HEK293 (cell line): Measurements from ENCODE around the gene REEP5.

Experiments
- BCL11B ChIP-seq: fragments of 450-650 bp; formaldehyde crosslinking; IDR thresholded peaks from 2 replicates; pipeline ENCODE4 v1.5.1; 2016; ENCODE audit warnings: low read depth, missing biosample characterization, missing genetic modification characterization
- GLI4 ChIP-seq: fragments of 450-650 bp; formaldehyde crosslinking; IDR thresholded peaks from 2 replicates; pipeline ENCODE4 v1.5.1; 2016; ENCODE audit warnings: missing biosample characterization, missing genetic modification characterization
- GLIS1 ChIP-seq: fragments of 450-650 bp; formaldehyde crosslinking; IDR thresholded peaks from 2 replicates; pipeline ENCODE4 v1.5.1; 2016; ENCODE audit warnings: missing biosample characterization, missing genetic modification characterization
- HOXA7 ChIP-seq: sonication (generic); formaldehyde crosslinking; IDR thresholded peaks from 2 replicates; pipeline ENCODE4 v1.8.1; 2022; ENCODE audit warnings: missing genetic modification reagents, borderline replicate concordance
- HOXD13 ChIP-seq: sonication (generic); formaldehyde crosslinking; IDR thresholded peaks from 2 replicates; pipeline ENCODE4 v1.8.0; 2022; ENCODE audit warnings: missing genetic modification reagents, borderline replicate concordance
- KLF1 ChIP-seq: fragments of 450-650 bp; formaldehyde crosslinking; IDR thresholded peaks from 2 replicates; pipeline ENCODE4 v1.5.1; 2016; ENCODE audit warnings: missing biosample characterization, missing genetic modification characterization
- KLF7 ChIP-seq: fragments of 450-650 bp; formaldehyde crosslinking; IDR thresholded peaks from 2 replicates; pipeline ENCODE4 v1.5.1; 2016; ENCODE audit warnings: missing biosample characterization, missing genetic modification characterization, borderline replicate concordance
- KLF8 ChIP-seq: fragments of 450-650 bp; formaldehyde crosslinking; IDR thresholded peaks from 2 replicates; pipeline ENCODE4 v1.5.1; 2016; ENCODE audit warnings: missing biosample characterization, missing genetic modification characterization
- MZF1 ChIP-seq: fragments of 450-650 bp; formaldehyde crosslinking; IDR thresholded peaks from 2 replicates; pipeline ENCODE4 v1.5.1; 2017; ENCODE audit warnings: missing biosample characterization, missing genetic modification characterization, borderline replicate concordance
- OSR2 ChIP-seq: fragments of 450-650 bp; formaldehyde crosslinking; IDR thresholded peaks from 2 replicates; pipeline ENCODE4 v1.5.1; 2016; ENCODE audit warnings: missing biosample characterization, missing genetic modification characterization
- OVOL3 ChIP-seq: fragments of 450-650 bp; formaldehyde crosslinking; IDR thresholded peaks from 2 replicates; pipeline ENCODE4 v1.5.1; 2016; ENCODE audit warnings: missing biosample characterization, missing genetic modification characterization
- ZFP69B ChIP-seq: fragments of 450-650 bp; formaldehyde crosslinking; IDR thresholded peaks from 2 replicates; pipeline ENCODE4 v1.5.1; 2016; ENCODE audit warnings: missing biosample characterization, missing genetic modification characterization
- ZNF121 ChIP-seq: fragments of 450-650 bp; formaldehyde crosslinking; IDR thresholded peaks from 2 replicates; pipeline ENCODE4 v1.5.1; 2016; ENCODE audit warnings: missing biosample characterization, missing genetic modification characterization
- ZNF169 ChIP-seq: fragments of 450-650 bp; formaldehyde crosslinking; IDR thresholded peaks from 2 replicates; pipeline ENCODE4 v1.5.1; 2016; ENCODE audit warnings: missing biosample characterization, missing genetic modification characterization
- ZNF175 ChIP-seq: fragments of 450-650 bp; formaldehyde crosslinking; IDR thresholded peaks from 2 replicates; pipeline ENCODE4 v1.5.1; 2016; ENCODE audit warnings: missing biosample characterization, missing genetic modification characterization
- ZNF223 ChIP-seq: fragments of 450-650 bp; formaldehyde crosslinking; IDR thresholded peaks from 2 replicates; pipeline ENCODE4 v1.5.1; 2016; ENCODE audit warnings: missing biosample characterization, missing genetic modification characterization
- ZNF266 ChIP-seq: fragments of 450-650 bp; formaldehyde crosslinking; IDR thresholded peaks from 2 replicates; pipeline ENCODE4 v1.5.1; 2016; ENCODE audit warnings: missing biosample characterization, missing genetic modification characterization, low read depth
- ZNF274 ChIP-seq, 2 experiments: fragments of 200-500 bp in 1 of 2; fragments of 450-650 bp in 1 of 2; sonication (Bioruptor generic) in 1 of 2; formaldehyde crosslinking in 1 of 2; IDR thresholded peaks; 2 replicates each; pipeline versions ENCODE4 v1.5.1 to v1.6.1; 2014 to 2016; ENCODE audit warnings: borderline replicate concordance in 1 of 2, inconsistent platforms in 1 of 2, low read length in 1 of 2, missing biosample characterization in 1 of 2, missing genetic modification characterization in 1 of 2
- ZNF335 ChIP-seq: fragments of 450-650 bp; formaldehyde crosslinking; conservative IDR thresholded peaks from 2 replicates; pipeline ENCODE4 v1.5.1; 2016; ENCODE audit warnings: missing biosample characterization, missing genetic modification characterization
- ZNF549 ChIP-seq: fragments of 450-650 bp; IDR thresholded peaks from 2 replicates; pipeline ENCODE4 v1.5.1; 2018; ENCODE audit warnings: missing biosample characterization, missing genetic modification characterization, mild to moderate bottlenecking, inconsistent platforms, moderate library complexity
- ZNF621 ChIP-seq: fragments of 450-650 bp; formaldehyde crosslinking; IDR thresholded peaks from 2 replicates; pipeline ENCODE4 v1.5.1; 2017; ENCODE audit warnings: missing biosample characterization, missing genetic modification characterization
- ZNF624 ChIP-seq: fragments of 450-650 bp; formaldehyde crosslinking; IDR thresholded peaks from 2 replicates; pipeline ENCODE4 v1.5.1; 2017; ENCODE audit warnings: missing biosample characterization, missing genetic modification characterization
- ZNF830 ChIP-seq: fragments of 450-650 bp; IDR thresholded peaks from 2 replicates; pipeline ENCODE4 v1.5.0; 2018; ENCODE audit warnings: missing biosample characterization, missing genetic modification characterization, low read depth, mild to moderate bottlenecking, moderate library complexity
- ZXDB ChIP-seq: fragments of 450-650 bp; formaldehyde crosslinking; IDR thresholded peaks from 2 replicates; pipeline ENCODE4 v1.5.1; 2016; ENCODE audit warnings: missing biosample characterization, missing genetic modification characterization
- TF ChIP-seq, protein P1 (sequence below): fragments of 450-650 bp; formaldehyde crosslinking; IDR thresholded peaks from 2 replicates; pipeline ENCODE4 v1.5.1; 2016; ENCODE audit warnings: missing biosample characterization, missing genetic modification characterization
- TF ChIP-seq, protein P2 (sequence below): fragments of 450-650 bp; formaldehyde crosslinking; IDR thresholded peaks from 2 replicates; pipeline ENCODE4 v1.5.1; 2016; ENCODE audit warnings: missing biosample characterization, missing genetic modification characterization
- TF ChIP-seq, protein P3 (sequence below): fragments of 450-650 bp; formaldehyde crosslinking; IDR thresholded peaks from 2 replicates; pipeline ENCODE4 v1.5.1; 2016; ENCODE audit warnings: missing biosample characterization, missing genetic modification characterization
- TF ChIP-seq, protein P4 (sequence below): fragments of 450-650 bp; formaldehyde crosslinking; IDR thresholded peaks from 2 replicates; pipeline ENCODE4 v1.5.1; 2016; ENCODE audit warnings: missing biosample characterization, missing genetic modification characterization
- TF ChIP-seq, protein P5 (sequence below): fragments of 450-650 bp; formaldehyde crosslinking; IDR thresholded peaks from 2 replicates; pipeline ENCODE4 v1.5.1; 2016; ENCODE audit warnings: missing biosample characterization, missing genetic modification characterization

Gene REEP5

DNA sequence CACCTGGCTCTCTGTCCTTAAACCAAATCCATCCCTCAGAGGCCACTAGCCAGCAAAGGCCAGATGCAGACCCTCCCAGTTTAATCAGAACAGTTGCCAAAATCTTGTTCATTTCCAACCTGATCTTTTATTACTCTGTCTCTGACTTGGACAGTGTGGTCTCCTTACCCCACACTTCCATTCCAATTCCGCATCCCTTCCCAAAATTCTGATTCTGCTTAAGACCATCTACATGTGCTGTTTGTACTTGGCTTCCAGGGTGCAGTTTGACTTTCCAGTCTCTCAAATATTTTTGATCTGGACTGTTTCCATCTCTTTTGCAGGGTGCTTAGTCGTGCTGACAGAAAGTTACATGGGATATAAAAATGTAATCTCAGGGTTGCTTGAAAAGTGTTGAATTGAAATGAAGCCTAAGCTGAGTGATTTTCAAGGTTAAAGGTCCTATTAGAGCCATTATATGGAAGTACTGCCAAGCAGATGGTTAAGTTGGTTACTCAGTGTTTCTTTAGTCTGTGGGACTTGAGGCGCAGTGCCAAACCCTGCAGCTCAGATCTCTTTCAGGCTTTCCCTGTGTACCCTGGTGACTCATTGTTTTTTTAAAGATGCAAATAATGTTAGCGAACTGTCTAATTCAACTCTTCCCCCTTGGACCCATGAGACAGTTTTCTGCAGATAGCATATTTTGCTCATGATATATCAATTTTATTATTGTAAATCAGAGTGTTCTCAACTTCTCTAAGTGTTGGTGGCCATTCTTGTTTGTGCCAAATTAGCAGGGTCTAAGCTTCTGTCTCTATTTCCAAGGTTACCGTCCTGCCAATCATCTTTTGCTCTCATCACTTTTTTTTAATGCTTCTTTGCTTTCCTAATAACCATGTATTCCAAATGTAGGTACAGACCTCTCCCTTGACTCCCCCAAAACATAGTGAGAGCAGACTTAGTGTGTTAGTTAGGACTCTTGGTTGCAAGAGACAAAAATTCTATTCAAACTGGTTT lies 36.4 kb upstream of the REEP5 start (continued):
- no peak for TF ChIP-seq ZNF621
- 0 out of 2 replicates have a peak, but pooled peaks have one; percentile 26 for TF ChIP-seq KLF8
- 0 out of 2 replicates have a peak, but pooled peaks have one; percentile 30 for TF ChIP-seq ZFP69B
- TF ChIP-seq, protein P1, sequence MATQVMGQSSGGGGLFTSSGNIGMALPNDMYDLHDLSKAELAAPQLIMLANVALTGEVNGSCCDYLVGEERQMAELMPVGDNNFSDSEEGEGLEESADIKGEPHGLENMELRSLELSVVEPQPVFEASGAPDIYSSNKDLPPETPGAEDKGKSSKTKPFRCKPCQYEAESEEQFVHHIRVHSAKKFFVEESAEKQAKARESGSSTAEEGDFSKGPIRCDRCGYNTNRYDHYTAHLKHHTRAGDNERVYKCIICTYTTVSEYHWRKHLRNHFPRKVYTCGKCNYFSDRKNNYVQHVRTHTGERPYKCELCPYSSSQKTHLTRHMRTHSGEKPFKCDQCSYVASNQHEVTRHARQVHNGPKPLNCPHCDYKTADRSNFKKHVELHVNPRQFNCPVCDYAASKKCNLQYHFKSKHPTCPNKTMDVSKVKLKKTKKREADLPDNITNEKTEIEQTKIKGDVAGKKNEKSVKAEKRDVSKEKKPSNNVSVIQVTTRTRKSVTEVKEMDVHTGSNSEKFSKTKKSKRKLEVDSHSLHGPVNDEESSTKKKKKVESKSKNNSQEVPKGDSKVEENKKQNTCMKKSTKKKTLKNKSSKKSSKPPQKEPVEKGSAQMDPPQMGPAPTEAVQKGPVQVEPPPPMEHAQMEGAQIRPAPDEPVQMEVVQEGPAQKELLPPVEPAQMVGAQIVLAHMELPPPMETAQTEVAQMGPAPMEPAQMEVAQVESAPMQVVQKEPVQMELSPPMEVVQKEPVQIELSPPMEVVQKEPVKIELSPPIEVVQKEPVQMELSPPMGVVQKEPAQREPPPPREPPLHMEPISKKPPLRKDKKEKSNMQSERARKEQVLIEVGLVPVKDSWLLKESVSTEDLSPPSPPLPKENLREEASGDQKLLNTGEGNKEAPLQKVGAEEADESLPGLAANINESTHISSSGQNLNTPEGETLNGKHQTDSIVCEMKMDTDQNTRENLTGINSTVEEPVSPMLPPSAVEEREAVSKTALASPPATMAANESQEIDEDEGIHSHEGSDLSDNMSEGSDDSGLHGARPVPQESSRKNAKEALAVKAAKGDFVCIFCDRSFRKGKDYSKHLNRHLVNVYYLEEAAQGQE (tag by site-specific recombination): no peak
- TF ChIP-seq, protein P2, sequence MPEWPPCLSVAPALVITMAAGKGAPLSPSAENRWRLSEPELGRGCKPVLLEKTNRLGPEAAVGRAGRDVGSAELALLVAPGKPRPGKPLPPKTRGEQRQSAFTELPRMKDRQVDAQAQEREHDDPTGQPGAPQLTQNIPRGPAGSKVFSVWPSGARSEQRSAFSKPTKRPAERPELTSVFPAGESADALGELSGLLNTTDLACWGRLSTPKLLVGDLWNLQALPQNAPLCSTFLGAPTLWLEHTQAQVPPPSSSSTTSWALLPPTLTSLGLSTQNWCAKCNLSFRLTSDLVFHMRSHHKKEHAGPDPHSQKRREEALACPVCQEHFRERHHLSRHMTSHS (tag by site-specific recombination): no peak
- no peak for TF ChIP-seq ZNF624 (tag by site-specific recombination)
- TF ChIP-seq, protein P3, sequence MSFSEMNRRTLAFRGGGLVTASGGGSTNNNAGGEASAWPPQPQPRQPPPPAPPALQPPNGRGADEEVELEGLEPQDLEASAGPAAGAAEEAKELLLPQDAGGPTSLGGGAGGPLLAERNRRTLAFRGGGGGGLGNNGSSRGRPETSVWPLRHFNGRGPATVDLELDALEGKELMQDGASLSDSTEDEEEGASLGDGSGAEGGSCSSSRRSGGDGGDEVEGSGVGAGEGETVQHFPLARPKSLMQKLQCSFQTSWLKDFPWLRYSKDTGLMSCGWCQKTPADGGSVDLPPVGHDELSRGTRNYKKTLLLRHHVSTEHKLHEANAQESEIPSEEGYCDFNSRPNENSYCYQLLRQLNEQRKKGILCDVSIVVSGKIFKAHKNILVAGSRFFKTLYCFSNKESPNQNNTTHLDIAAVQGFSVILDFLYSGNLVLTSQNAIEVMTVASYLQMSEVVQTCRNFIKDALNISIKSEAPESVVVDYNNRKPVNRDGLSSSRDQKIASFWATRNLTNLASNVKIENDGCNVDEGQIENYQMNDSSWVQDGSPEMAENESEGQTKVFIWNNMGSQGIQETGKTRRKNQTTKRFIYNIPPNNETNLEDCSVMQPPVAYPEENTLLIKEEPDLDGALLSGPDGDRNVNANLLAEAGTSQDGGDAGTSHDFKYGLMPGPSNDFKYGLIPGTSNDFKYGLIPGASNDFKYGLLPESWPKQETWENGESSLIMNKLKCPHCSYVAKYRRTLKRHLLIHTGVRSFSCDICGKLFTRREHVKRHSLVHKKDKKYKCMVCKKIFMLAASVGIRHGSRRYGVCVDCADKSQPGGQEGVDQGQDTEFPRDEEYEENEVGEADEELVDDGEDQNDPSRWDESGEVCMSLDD (tag by site-specific recombination): no peak
- TF ChIP-seq ZNF175: no peak
- no peak for TF ChIP-seq KLF7 (tag by site-specific recombination)
- no peak for TF ChIP-seq ZNF223 (tag by site-specific recombination)
- peak; percentile 27; the same call in 1 of the 2 replicates for TF ChIP-seq OVOL3
- TF ChIP-seq, protein P4, sequence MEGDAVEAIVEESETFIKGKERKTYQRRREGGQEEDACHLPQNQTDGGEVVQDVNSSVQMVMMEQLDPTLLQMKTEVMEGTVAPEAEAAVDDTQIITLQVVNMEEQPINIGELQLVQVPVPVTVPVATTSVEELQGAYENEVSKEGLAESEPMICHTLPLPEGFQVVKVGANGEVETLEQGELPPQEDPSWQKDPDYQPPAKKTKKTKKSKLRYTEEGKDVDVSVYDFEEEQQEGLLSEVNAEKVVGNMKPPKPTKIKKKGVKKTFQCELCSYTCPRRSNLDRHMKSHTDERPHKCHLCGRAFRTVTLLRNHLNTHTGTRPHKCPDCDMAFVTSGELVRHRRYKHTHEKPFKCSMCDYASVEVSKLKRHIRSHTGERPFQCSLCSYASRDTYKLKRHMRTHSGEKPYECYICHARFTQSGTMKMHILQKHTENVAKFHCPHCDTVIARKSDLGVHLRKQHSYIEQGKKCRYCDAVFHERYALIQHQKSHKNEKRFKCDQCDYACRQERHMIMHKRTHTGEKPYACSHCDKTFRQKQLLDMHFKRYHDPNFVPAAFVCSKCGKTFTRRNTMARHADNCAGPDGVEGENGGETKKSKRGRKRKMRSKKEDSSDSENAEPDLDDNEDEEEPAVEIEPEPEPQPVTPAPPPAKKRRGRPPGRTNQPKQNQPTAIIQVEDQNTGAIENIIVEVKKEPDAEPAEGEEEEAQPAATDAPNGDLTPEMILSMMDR (tag by site-specific recombination): no peak
- TF ChIP-seq ZNF121: no peak
- TF ChIP-seq ZNF335 (tag by site-specific recombination): 0 out of 2 replicates have a peak, but pooled peaks have one; percentile 20
- TF ChIP-seq ZNF169 (tag by site-specific recombination): no peak
- no peak for TF ChIP-seq MZF1 (tag by site-specific recombination)
- TF ChIP-seq OSR2: peak; percentile 14; the same call in 1 of the 2 replicates
- TF ChIP-seq, protein P5, sequence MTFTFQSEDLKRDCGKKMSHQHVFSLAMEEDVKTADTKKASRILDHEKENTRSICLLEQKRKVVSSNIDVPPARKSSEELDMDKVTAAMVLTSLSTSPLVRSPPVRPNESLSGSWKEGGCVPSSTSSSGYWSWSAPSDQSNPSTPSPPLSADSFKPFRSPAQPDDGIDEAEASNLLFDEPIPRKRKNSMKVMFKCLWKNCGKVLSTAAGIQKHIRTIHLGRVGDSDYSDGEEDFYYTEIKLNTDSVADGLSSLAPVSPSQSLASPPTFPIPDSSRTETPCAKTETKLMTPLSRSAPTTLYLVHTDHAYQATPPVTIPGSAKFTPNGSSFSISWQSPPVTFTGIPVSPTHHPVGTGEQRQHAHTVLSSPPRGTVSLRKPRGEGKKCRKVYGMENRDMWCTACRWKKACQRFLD (tag by site-specific recombination): no peak
- TF ChIP-seq HOXD13 (CRISPR knock-in tag): no peak
- no peak for TF ChIP-seq BCL11B (tag by site-specific recombination)
- 0 out of 2 replicates have a peak, but pooled peaks have one; percentile 56 for TF ChIP-seq ZXDB (tag by site-specific recombination)
- TF ChIP-seq ZNF266 (tag by site-specific recombination): no peak
- TF ChIP-seq GLIS1: no peak
- TF ChIP-seq HOXA7: no peak
- no peak for TF ChIP-seq ZNF274 (IDR thresholded peaks at IDR 0.05; ENCODE audit: low read length)
- no peak for TF ChIP-seq ZNF274 (tag by site-specific recombination; IDR thresholded peaks at IDR 0.05; ENCODE audit: borderline replicate concordance)
- no peak for TF ChIP-seq KLF1
- TF ChIP-seq ZNF830 (tag by site-specific recombination): no peak
- no peak for TF ChIP-seq GLI4 (tag by site-specific recombination)
- no peak for TF ChIP-seq ZNF549 (tag by site-specific recombination)
